Neuronal stem cell (in vitro differentiated cells): ENCODE data around the gene ARL14EPL.

ENCODE experiments used
- DNase-seq: peaks from one replicate; pipeline ENCODE4 v3.0.0-alpha.2; 2013; ENCODE audit warnings: low spot score
- H2AFZ ChIP-seq: one replicate; pipeline ENCODE4 v1.6.1; 2013; ENCODE audit warnings: mild to moderate bottlenecking, low read length, inconsistent platforms
- H2AK5ac ChIP-seq: 2 replicates; pipeline ENCODE4 v1.6.1; 2013; ENCODE audit warnings: low read depth, mild to moderate bottlenecking, inconsistent platforms, low read length, moderate library complexity, mixed read lengths
- H2BK120ac ChIP-seq: 2 replicates; pipeline ENCODE4 v1.6.1; 2013; ENCODE audit warnings: low read depth, mild to moderate bottlenecking, inconsistent platforms, low read length, moderate library complexity, mixed read lengths
- H2BK12ac ChIP-seq: one replicate; pipeline ENCODE4 v1.6.1; 2013; ENCODE audit warnings: low read length, inconsistent platforms
- H2BK15ac ChIP-seq: 2 replicates; pipeline ENCODE4 v1.6.1; 2013; ENCODE audit warnings: mild to moderate bottlenecking, low read length, inconsistent platforms, mixed read lengths
- H2BK5ac ChIP-seq: one replicate; pipeline ENCODE4 v1.6.1; 2013; ENCODE audit warnings: inconsistent platforms, mild to moderate bottlenecking, low read length, moderate library complexity
- H3K14ac ChIP-seq: one replicate; pipeline ENCODE4 v1.6.1; 2013; ENCODE audit warnings: low read length, inconsistent platforms
- H3K18ac ChIP-seq: 2 replicates; pipeline ENCODE4 v1.6.1; 2013; ENCODE audit warnings: low read length, inconsistent platforms
- H3K23ac ChIP-seq: 2 replicates; pipeline ENCODE4 v1.6.1; 2013; ENCODE audit warnings: low read depth, mild to moderate bottlenecking, mixed read lengths, low read length, inconsistent platforms; ENCODE audit not compliant: poor library complexity
- H3K27ac ChIP-seq: replicated peaks from 3 replicates; pipeline ENCODE4 v1.5.1; 2013; ENCODE audit warnings: low read length, inconsistent platforms
- H3K27me3 ChIP-seq, 3 experiments: 2 replicates each; pipeline ENCODE4 v1.6.1; 2013; ENCODE audit warnings: low read length in 3 of 3, mild to moderate bottlenecking in 2 of 3, inconsistent platforms in 1 of 3, low read depth in 1 of 3, mixed read lengths in 1 of 3, moderate library complexity in 1 of 3; ENCODE audit not compliant: control insufficient read depth in 3 of 3, insufficient read depth in 3 of 3
- H3K36me3 ChIP-seq, 2 donors: replicated peaks in 1 of 2; 2 replicates each; pipeline ENCODE4 v1.6.1; 2013; ENCODE audit warnings: low read length in 2 of 2; ENCODE audit not compliant: control insufficient read depth in 2 of 2, insufficient read depth in 2 of 2
- H3K4ac ChIP-seq: 2 replicates; pipeline ENCODE4 v1.6.1; 2013; ENCODE audit warnings: inconsistent platforms, mild to moderate bottlenecking, low read length, moderate library complexity
- H3K4me1 ChIP-seq, 2 donors: 1 replicate in 1 of 2; 2 replicates in 1 of 2; pipeline ENCODE4 v1.6.1; 2013; ENCODE audit warnings: low read length in 2 of 2, low read depth in 1 of 2; ENCODE audit not compliant: control insufficient read depth in 2 of 2, insufficient read depth in 1 of 2
- H3K4me2 ChIP-seq: one replicate; pipeline ENCODE4 v1.6.1; 2013; ENCODE audit warnings: mild to moderate bottlenecking, low read length, inconsistent platforms; ENCODE audit not compliant: insufficient read depth, poor library complexity, severe bottlenecking
- H3K4me3 ChIP-seq, 2 donors: 2 replicates each; pipeline ENCODE4 v1.5.1; 2013; ENCODE audit warnings: low read length in 2 of 2, mild to moderate bottlenecking in 2 of 2, inconsistent platforms in 1 of 2, moderate library complexity in 1 of 2
- H3K79me1 ChIP-seq: one replicate; pipeline ENCODE4 v1.6.1; 2013; ENCODE audit warnings: low read depth, mild to moderate bottlenecking, inconsistent platforms, low read length, moderate library complexity
- H3K9ac ChIP-seq: one replicate; pipeline ENCODE4 v1.6.1; 2013; ENCODE audit warnings: mild to moderate bottlenecking, low read depth, low read length, inconsistent platforms; ENCODE audit not compliant: poor library complexity
- H3K9me3 ChIP-seq, 2 donors: replicated peaks in 1 of 2; 2 replicates each; pipeline versions ENCODE3 to v1.6.1; 2013; ENCODE audit warnings: low read length in 2 of 2, mild to moderate bottlenecking in 2 of 2, inconsistent platforms in 1 of 2, low read depth in 1 of 2, mixed read lengths in 1 of 2, moderate library complexity in 1 of 2; ENCODE audit not compliant: control insufficient read depth in 2 of 2, insufficient read depth in 1 of 2
- H4K8ac ChIP-seq: one replicate; pipeline ENCODE4 v1.6.1; 2013; ENCODE audit warnings: low read depth, mild to moderate bottlenecking, inconsistent platforms, low read length, moderate library complexity
- H4K91ac ChIP-seq: one replicate; pipeline ENCODE4 v1.6.1; 2013; ENCODE audit warnings: low read length, low read depth, mild to moderate bottlenecking, inconsistent platforms; ENCODE audit not compliant: poor library complexity
- WGBS, 2 donors: extraction: QIAGEN DNeasy Blood & Tissue Kit; methylation state at CpG; one replicate each; pipeline ENCODE4 v1.1.7; 2013; ENCODE audit warnings: missing lambda C conversion rate in 2 of 2, mixed read lengths in 1 of 2; ENCODE audit not compliant: insufficient read length in 2 of 2, insufficient replicate concordance in 1 of 2; ENCODE audit errors: extremely low coverage in 2 of 2; 5-methylcytosine and 5-hydroxymethylcytosine counted together

Gene ARL14EPL

GRCh38 chr5:116062352-116062751, 30.1 kb downstream of the ARL14EPL start:
- Histone ChIP-seq H2BK120ac (no peak overlapping the region), H2BK15ac (no peak overlapping the region), H2BK12ac (no peak overlapping the region), H3K18ac (no peak overlapping the region), H3K9ac (no peak overlapping the region), H3K23ac (no peak overlapping the region), H3K79me1 (no peaks in the 10 kb centered on the region), H3K4ac (no peak overlapping the region), H3K36me3 (no peaks in the 10 kb centered on the region), H4K8ac (no peak overlapping the region), H2AFZ (no peak overlapping the region), H3K27ac (no peak overlapping the region), H3K4me1 (no peaks in the 10 kb centered on the region), H3K9me3 (no peaks in the 10 kb centered on the region), H3K27me3 (no peaks in the 10 kb centered on the region), H3K4me2 (no peak overlapping the region), H3K14ac (no peak overlapping the region), H2BK5ac (no peak overlapping the region), H3K4me3 (no peak overlapping the region), H2AK5ac (no peak overlapping the region), H4K91ac (no peak overlapping the region)
- no CpG with 5 or more reads among the region's 2 CpGs for WGBS, 2 donors
- DNase-seq, result no peak

DNA sequence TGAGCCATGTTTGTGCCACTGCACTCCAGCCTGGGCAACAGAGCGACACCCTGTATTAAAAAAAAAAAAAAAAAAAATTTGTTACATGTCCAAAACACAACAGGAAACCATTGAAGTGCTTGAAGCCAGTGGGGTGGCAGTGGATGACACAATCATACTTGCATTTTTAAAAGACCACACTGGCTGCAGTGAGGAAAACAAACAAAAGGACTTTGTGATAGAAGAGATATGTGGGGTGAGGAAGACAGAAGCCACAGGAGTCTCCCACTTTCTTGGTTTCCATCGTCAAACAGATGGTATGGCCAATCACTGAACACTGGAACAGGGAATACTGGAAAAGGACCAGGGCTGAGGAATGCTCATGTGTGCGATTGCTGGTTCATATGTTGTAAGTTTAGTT, 31.7 kb downstream of the ARL14EPL start:
- Histone ChIP-seq H2BK120ac (no peak overlapping the region), H2BK12ac (no peak overlapping the region), H2AK5ac (no peak overlapping the region), H3K9me3 (no peaks in the 10 kb centered on the region), H3K4me3 (no peak overlapping the region), H3K4me2 (no peak overlapping the region), H2BK5ac (no peak overlapping the region), H3K4ac (no peak overlapping the region), H3K23ac (no peak overlapping the region), H3K27ac (no peak overlapping the region), H3K4me1 (no peaks in the 10 kb centered on the region), H3K9ac (no peak overlapping the region), H3K14ac (no peak overlapping the region), H3K27me3 (no peaks in the 10 kb centered on the region), H3K79me1 (no peaks in the 10 kb centered on the region), H4K91ac (no peak overlapping the region), H4K8ac (no peak overlapping the region), H3K36me3 (no peaks in the 10 kb centered on the region), H3K18ac (no peak overlapping the region), H2BK15ac (no peak overlapping the region), H2AFZ (peak overlapping the region; percentile 36)
- no peak for DNase-seq
- no CpG with 5 or more reads among the region's 3 CpGs for WGBS, 2 donors

DNA sequence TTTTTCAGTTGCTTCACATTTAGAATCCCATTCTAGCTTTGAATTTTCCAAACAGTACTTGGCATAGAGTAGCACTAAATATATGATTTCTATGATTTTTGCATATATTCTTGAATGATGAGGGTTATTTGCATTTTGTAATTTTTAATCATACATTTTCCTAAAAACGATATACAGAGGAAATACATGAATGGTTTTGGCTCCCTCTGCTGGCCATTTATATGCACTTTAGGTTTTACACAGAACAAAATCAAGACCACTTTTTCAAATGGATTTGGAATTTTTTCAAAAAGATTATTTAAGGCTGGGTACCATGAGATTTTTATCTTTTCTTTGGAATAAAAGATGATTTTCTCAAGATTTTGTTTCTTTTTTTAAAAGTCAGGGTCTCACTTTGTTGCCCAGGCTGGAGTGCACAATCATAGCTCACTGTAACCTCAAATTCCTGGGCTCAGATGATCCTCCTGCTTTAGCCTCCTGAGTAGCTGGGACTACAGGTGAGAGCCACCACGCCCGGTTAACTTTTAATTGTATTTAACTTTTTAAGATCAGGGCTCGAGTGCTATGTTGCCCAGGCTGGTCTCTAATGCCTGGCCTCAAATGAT, 35.9 kb downstream of the ARL14EPL start:
- Histone ChIP-seq H3K36me3 (no peaks in the 10 kb centered on the region), H3K23ac (no peak overlapping the region), H2BK5ac (no peak overlapping the region), H2BK15ac (no peak overlapping the region), H3K4ac (no peak overlapping the region), H2BK12ac (no peak overlapping the region), H4K91ac (no peak overlapping the region), H3K9me3 (no peaks in the 10 kb centered on the region), H3K4me2 (no peak overlapping the region), H2BK120ac (no peak overlapping the region), H3K14ac (no peak overlapping the region), H4K8ac (no peak overlapping the region), H3K9ac (no peak overlapping the region), H3K4me3 (no peak overlapping the region), H2AK5ac (no peak overlapping the region), H3K79me1 (no peaks in the 10 kb centered on the region), H3K27me3 (no peaks in the 10 kb centered on the region), H3K4me1 (no peaks in the 10 kb centered on the region), H3K27ac (no peak overlapping the region), H3K18ac (no peak overlapping the region), H2AFZ (peak overlapping the region; percentile 57)
- DNase-seq, result peak; percentile 48
- WGBS, 2 donors, result no CpG with 5 or more reads among the region's 4 CpGs

DNA sequence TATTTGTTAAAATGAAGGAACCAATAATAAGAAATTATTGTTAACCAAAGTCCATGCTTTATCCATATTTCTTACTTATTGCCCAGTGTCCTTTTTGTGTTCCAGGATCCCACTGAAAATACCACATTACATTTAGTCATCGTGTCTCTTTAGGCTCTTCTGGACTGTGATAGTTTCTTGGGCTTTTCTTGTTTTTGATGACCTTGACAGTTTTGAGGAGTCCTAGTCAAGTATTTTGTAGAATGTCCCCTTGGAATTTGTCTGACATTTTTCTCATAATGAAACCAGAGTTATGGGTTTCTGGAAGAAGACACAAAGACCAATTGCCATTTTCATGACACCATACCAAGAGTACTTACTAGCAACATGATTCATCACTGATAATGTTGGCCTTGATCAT, 38.9 kb downstream of the ARL14EPL start:
- Histone ChIP-seq H3K9ac (no peak overlapping the region), H2BK120ac (no peak overlapping the region), H3K4me3 (no peak overlapping the region), H2AK5ac (no peak overlapping the region), H3K23ac (no peak overlapping the region), H2BK15ac (no peak overlapping the region), H2BK12ac (no peak overlapping the region), H3K4ac (no peak overlapping the region), H2AFZ (no peak overlapping the region), H4K91ac (no peak overlapping the region), H3K36me3 (no peaks in the 10 kb centered on the region), H2BK5ac (no peak overlapping the region), H3K27me3 (no peaks in the 10 kb centered on the region), H3K14ac (no peak overlapping the region), H4K8ac (no peak overlapping the region), H3K79me1 (no peaks in the 10 kb centered on the region), H3K4me2 (no peak overlapping the region), H3K9me3 (no peaks in the 10 kb centered on the region), H3K27ac (no peak overlapping the region), H3K4me1 (no peaks in the 10 kb centered on the region), H3K18ac (no peak overlapping the region)
- DNase-seq, result no peak
- WGBS, 2 donors, result no CpG with 5 or more reads among the region's 1 CpG
